Suprapubic skin (tissue), 4 donors: Measurements from ENCODE around the gene ATAD3C. TPM values are rescaled to one million over a fixed set of nuclear protein-coding genes. Genes with fewer than 3 reads are reported as not detected.

Source experiments
- DNase-seq, 2 donors: peaks; one replicate each; pipeline ENCODE4 v3.0.0-alpha.2; 2019; ENCODE audit warnings: low spot score in 2 of 2
- H3K27ac ChIP-seq: fragments of 200-600 bp; sonication (generic); one replicate; pipeline ENCODE4 v1.5.1; 2019
- H3K27me3 ChIP-seq: fragments of 200-600 bp; sonication (generic); one replicate; pipeline ENCODE4 v1.5.1; 2019
- H3K36me3 ChIP-seq: fragments of 200-600 bp; sonication (generic); one replicate; pipeline ENCODE4 v1.5.1; 2019
- H3K4me1 ChIP-seq: fragments of 200-600 bp; sonication (generic); one replicate; pipeline ENCODE4 v1.5.1; 2019
- H3K4me3 ChIP-seq: fragments of 200-600 bp; sonication (generic); one replicate; pipeline ENCODE4 v1.5.1; 2019; ENCODE audit warnings: mild to moderate bottlenecking
- H3K9me3 ChIP-seq: fragments of 200-600 bp; sonication (generic); one replicate; pipeline ENCODE4 v1.5.1; 2019
- CTCF ChIP-seq, 2 donors: fragments of 200-600 bp in 1 of 2; fragments of 450-650 bp in 1 of 2; sonication (generic) in 1 of 2; IDR thresholded peaks; one replicate each; pipeline ENCODE4 v1.5.1; 2016 to 2019; ENCODE audit warnings: antibody characterized with exemption in 2 of 2, mild to moderate bottlenecking in 1 of 2, moderate library complexity in 1 of 2
- EP300 ChIP-seq: sonication (generic); formaldehyde crosslinking; IDR thresholded peaks from one replicate; pipeline ENCODE4 v1.6.1; 2017; ENCODE audit warnings: antibody characterized with exemption
- POLR2A ChIP-seq, 2 donors: fragments of 450-650 bp; IDR thresholded peaks; one replicate each; pipeline ENCODE4 v1.6.1; 2017; ENCODE audit warnings: antibody characterized with exemption in 2 of 2, mild to moderate bottlenecking in 2 of 2, moderate library complexity in 2 of 2
- POLR2AphosphoS5 ChIP-seq, 3 donors: sonication (generic); formaldehyde crosslinking; IDR thresholded peaks; one replicate each; pipeline ENCODE4 v1.6.1; 2017; ENCODE audit warnings: antibody characterized with exemption in 3 of 3
- WGBS: methylation state at CpG from one replicate; pipeline ENCODE4 v1.1.5; 2018; 5-methylcytosine and 5-hydroxymethylcytosine counted together
- total RNA-seq, 4 donors: library from RNA; depleted of rRNA; stranded (reverse); fragments of >200 nt; gene quantifications; one replicate each; pipeline ENCODE4 v1.1.0, GENCODE V29; 2016

The ATAD3C gene
- total RNA-seq, 4 donors from 2014 or later, result 0.32 to 4.2 (median 1.2) TPM

- Histone ChIP-seq H3K9me3 (no peaks in the 10 kb centered on the region), H3K36me3 (peaks cover 5% of the 10 kb centered on the region), H3K4me3 (peak overlapping the region; percentile 70), H3K27me3 (no peaks in the 10 kb centered on the region), H3K27ac (peak overlapping the region; percentile 92), H3K4me1 (peaks cover 91% of the 10 kb centered on the region)
- DNase-seq, result no peak
- TF ChIP-seq POLR2AphosphoS5 (IDR thresholded peaks at IDR 0.05) (no peak), POLR2A (IDR thresholded peaks at IDR 0.05) (no peak), CTCF (IDR thresholded peaks at IDR 0.05) (no peak), EP300 (no peak)
- WGBS, result 0% methylated on average over 2 of the region's 32 CpGs
Observed at GRCh38 chr1:1434131-1434823, 15.2 kb upstream of the ATAD3C start.

GRCh38 chr1:1434824-1435105 is 14.7 kb upstream of the ATAD3C start:
- TF ChIP-seq EP300 (no peak), POLR2AphosphoS5 (IDR thresholded peaks at IDR 0.05) (no peak), CTCF (IDR thresholded peaks at IDR 0.05) (no peak), POLR2A (IDR thresholded peaks at IDR 0.05) (no peak)
- H3K36me3 ChIP-seq, result peaks cover 6% of the 10 kb centered on the region
- H3K27me3 ChIP-seq, result no peaks in the 10 kb centered on the region
- H3K9me3 ChIP-seq, result no peaks in the 10 kb centered on the region
- no peak for DNase-seq
- H3K27ac ChIP-seq, result peak overlapping the region; percentile 92
- H3K4me1 ChIP-seq, result peaks cover 87% of the 10 kb centered on the region
- peak overlapping the region; percentile 70 for H3K4me3 ChIP-seq
- WGBS, result 91% methylated on average over 2 of the region's 4 CpGs

- H3K27me3 ChIP-seq, result no peaks in the 10 kb centered on the region
- WGBS, result 34% methylated on average over 15 of the region's 89 CpGs
- H3K9me3 ChIP-seq, result no peaks in the 10 kb centered on the region
- H3K36me3 ChIP-seq, result peaks cover 9% of the 10 kb centered on the region
- TF ChIP-seq CTCF (IDR thresholded peaks at IDR 0.05) (no peak), EP300 (no peak), POLR2AphosphoS5 (IDR thresholded peaks at IDR 0.05) (no peak), POLR2A (IDR thresholded peaks at IDR 0.05) (no peak)
- H3K4me3 ChIP-seq, result peak within 1 kb of the TSS; percentile 70
- peaks cover 86% of the 10 kb centered on the region for H3K4me1 ChIP-seq
- peak within 1 kb of the TSS; percentile 92 for H3K27ac ChIP-seq
- DNase-seq, result no peak
Observed at GRCh38 chr1:1435106-1435903, 14.2 kb upstream of the ATAD3C start, which contains the start of gene VWA1. Gene VWA1 (plus strand): TSS chr1:1435690. CDS start chr1:1435749, 59 bp downstream.

- TF ChIP-seq POLR2AphosphoS5 (IDR thresholded peaks at IDR 0.05), result no peak
- no peak for TF ChIP-seq CTCF (IDR thresholded peaks at IDR 0.05)
- TF ChIP-seq POLR2A (IDR thresholded peaks at IDR 0.05), result no peak
- no peak for TF ChIP-seq EP300
- peak overlapping the region; percentile 70 for H3K4me3 ChIP-seq
- DNase-seq, result no peak
- peak overlapping the region; percentile 92 for H3K27ac ChIP-seq
- no peaks in the 10 kb centered on the region for H3K27me3 ChIP-seq
- peaks cover 9% of the 10 kb centered on the region for H3K36me3 ChIP-seq
- H3K4me1 ChIP-seq, result peaks cover 86% of the 10 kb centered on the region
- WGBS, result no CpG with 5 or more reads among the region's 40 CpGs
- H3K9me3 ChIP-seq, result no peaks in the 10 kb centered on the region
Observed at GRCh38 chr1:1435911-1436629, 13.4 kb upstream of the ATAD3C start.

- Histone ChIP-seq H3K9me3 (no peaks in the 10 kb centered on the region), H3K27me3 (no peaks in the 10 kb centered on the region), H3K27ac (no peak overlapping the region), H3K36me3 (peaks cover 9% of the 10 kb centered on the region), H3K4me1 (peaks cover 86% of the 10 kb centered on the region), H3K4me3 (peak overlapping the region; percentile 70)
- no peak for DNase-seq
- no peak for TF ChIP-seq POLR2AphosphoS5 (IDR thresholded peaks at IDR 0.05)
- TF ChIP-seq POLR2A (IDR thresholded peaks at IDR 0.05), result no peak
- TF ChIP-seq EP300, result no peak
- no peak for TF ChIP-seq CTCF (IDR thresholded peaks at IDR 0.05)
- WGBS, result 90% methylated on average over 2 of the region's 7 CpGs
Observed at GRCh38 chr1:1436630-1437032, 12.9 kb upstream of the ATAD3C start.
